Osteocyte (in vitro differentiated cells): ENCODE measurements around the gene TMC8. TPM values are rescaled to one million over a fixed set of nuclear protein-coding genes. Genes with fewer than 3 reads are reported as not detected.
"Not testable (repeated sequence)": the region's sequence is repeated elsewhere in the genome, so short reads cannot be mapped to it uniquely, and the experiment has no call there.

ENCODE experiments used
- DNase-seq: peaks from one replicate; pipeline ENCODE4 v3.0.0; 2021; ENCODE audit warnings: mixed read lengths; ENCODE audit not compliant: unreplicated experiment; ENCODE audit errors: extremely low spot score
- H3K27ac Mint-ChIP-seq: one replicate; pipeline ENCODE4 v1.8.0; 2021; ENCODE audit warnings: mild to moderate bottlenecking, mixed read lengths; ENCODE audit not compliant: unreplicated experiment
- H3K27me3 Mint-ChIP-seq: one replicate; pipeline ENCODE4 v1.8.0; 2021; ENCODE audit warnings: mixed read lengths; ENCODE audit not compliant: unreplicated experiment
- H3K36me3 Mint-ChIP-seq: one replicate; pipeline ENCODE4 v1.8.0; 2021; ENCODE audit warnings: mixed read lengths; ENCODE audit not compliant: unreplicated experiment
- H3K4me1 Mint-ChIP-seq: one replicate; pipeline ENCODE4 v1.8.0; 2021; ENCODE audit warnings: mixed read lengths; ENCODE audit not compliant: unreplicated experiment
- H3K4me3 Mint-ChIP-seq: one replicate; pipeline ENCODE4 v1.8.0; 2021; ENCODE audit warnings: mild to moderate bottlenecking, moderate library complexity, mixed read lengths; ENCODE audit not compliant: unreplicated experiment
- H3K9me3 Mint-ChIP-seq: one replicate; pipeline ENCODE4 v1.8.0; 2021; ENCODE audit warnings: mixed read lengths; ENCODE audit not compliant: unreplicated experiment
- total RNA-seq: library from RNA; stranded (reverse); gene quantifications from 2 replicates; pipeline ENCODE4 v1.2.1, GENCODE V29; 2021
- TF ChIP-seq, protein P1 (sequence below): fragments of 200-600 bp; sonication (generic); IDR thresholded peaks from 2 replicates; pipeline ENCODE4 v1.5.0; 2021; ENCODE audit warnings: antibody characterized with exemption, mild to moderate bottlenecking, moderate library complexity

Gene TMC8
- total RNA-seq, 1 donor from 2014 or later: 0.40 TPM

DNA sequence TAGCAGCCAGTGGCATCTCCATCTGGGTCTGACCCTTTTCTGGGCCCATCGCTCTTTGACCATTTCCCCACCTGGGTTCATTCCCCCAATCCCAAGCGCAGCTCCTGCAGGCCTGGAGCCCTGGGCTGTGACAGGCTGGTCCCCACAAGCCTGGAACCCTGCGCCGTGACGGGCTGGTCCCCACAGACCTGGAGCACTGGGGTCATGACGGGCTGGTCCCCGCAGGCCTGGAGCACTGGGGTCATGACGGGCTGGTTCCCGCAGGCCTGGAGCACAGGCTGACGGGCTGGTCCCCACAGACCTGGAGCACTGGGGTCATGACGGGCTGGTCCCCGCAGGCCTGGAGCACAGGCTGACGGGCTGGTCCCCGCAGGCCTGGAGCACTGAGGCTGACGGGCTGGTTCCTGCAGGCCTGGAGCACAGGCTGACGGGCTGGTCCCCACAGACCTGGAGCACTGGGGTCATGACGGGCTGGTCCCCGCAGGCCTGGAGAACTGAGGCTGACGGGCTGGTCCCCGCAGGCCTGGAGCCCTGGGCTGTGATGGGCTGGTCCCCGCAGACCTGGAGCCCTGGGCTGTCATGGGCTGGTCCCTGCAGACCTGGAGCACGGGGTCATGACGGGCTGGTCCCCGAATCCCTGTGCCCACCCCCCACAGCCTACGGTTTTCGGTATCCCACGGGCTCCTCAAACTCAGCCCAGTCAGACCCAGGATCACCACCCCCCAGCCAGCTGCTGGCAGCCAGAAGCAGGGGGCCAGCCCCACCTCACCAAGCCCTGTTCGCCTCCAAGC is 18.6 kb upstream of the TMC8 start:
- TF ChIP-seq, protein P1, sequence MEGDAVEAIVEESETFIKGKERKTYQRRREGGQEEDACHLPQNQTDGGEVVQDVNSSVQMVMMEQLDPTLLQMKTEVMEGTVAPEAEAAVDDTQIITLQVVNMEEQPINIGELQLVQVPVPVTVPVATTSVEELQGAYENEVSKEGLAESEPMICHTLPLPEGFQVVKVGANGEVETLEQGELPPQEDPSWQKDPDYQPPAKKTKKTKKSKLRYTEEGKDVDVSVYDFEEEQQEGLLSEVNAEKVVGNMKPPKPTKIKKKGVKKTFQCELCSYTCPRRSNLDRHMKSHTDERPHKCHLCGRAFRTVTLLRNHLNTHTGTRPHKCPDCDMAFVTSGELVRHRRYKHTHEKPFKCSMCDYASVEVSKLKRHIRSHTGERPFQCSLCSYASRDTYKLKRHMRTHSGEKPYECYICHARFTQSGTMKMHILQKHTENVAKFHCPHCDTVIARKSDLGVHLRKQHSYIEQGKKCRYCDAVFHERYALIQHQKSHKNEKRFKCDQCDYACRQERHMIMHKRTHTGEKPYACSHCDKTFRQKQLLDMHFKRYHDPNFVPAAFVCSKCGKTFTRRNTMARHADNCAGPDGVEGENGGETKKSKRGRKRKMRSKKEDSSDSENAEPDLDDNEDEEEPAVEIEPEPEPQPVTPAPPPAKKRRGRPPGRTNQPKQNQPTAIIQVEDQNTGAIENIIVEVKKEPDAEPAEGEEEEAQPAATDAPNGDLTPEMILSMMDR: no peak
- no peaks in the 10 kb centered on the region for H3K27me3 Mint-ChIP-seq
- no peak overlapping the region for H3K27ac Mint-ChIP-seq
- peaks cover 2% of the 10 kb centered on the region for H3K36me3 Mint-ChIP-seq
- DNase-seq: no peak
- no peaks in the 10 kb centered on the region for H3K9me3 Mint-ChIP-seq
- H3K4me1 Mint-ChIP-seq: peaks cover 12% of the 10 kb centered on the region
- no peak overlapping the region for H3K4me3 Mint-ChIP-seq

DNA sequence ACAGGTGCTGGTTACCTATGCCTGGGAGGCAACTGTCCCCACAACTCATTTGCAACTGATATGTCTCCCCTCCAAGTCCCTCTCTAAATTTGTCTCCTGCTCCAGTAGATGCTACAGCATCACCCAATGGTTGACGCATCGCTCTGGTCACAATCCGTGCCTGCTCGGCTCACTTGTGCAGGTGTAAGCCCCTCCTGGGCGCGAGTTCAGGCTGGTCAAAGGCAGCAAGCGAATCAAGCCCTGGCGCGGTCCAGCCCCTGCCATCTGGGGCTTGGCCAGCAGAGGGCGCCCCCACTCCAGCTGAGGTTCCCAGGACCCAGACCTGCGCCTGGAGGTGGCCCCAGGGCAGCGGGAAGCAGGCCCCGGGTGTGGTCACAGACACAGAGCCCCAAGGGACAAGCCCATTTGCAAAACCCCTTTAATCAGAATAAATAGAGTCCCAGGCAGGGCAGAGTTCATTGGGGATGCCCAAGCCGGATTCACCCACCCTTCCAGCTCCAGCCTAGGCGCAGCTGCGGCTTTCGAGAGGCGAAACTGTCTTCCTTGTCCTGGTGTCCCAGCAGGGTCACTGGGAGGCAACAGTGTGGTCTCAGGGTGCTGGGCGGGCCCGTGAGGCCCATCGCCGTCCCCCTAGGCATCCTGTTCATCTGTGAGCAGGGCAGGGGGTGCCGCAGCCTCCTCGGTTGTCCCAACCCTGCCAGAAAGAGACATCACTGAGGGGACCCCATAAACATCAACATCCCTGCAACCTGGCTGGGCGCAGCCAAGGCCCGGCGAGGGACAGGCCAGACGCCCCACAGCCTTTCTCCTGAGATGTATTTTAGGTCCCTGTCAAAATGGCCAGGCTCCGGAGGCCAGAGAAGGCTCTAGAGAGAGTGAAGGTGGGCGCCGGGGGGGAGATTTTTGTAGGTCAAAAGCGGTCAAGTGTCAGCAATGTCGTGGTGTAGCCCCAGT is 17.8 kb upstream of the TMC8 start:
- Mint-ChIP-seq H3K4me3 (no peak overlapping the region), H3K4me1 (peaks cover 12% of the 10 kb centered on the region), H3K9me3 (no peaks in the 10 kb centered on the region), H3K27ac (no peak overlapping the region), H3K36me3 (peaks cover 2% of the 10 kb centered on the region), H3K27me3 (no peaks in the 10 kb centered on the region)
- TF ChIP-seq, protein P1: peak; percentile 99
- peak; percentile 93 for DNase-seq

DNA sequence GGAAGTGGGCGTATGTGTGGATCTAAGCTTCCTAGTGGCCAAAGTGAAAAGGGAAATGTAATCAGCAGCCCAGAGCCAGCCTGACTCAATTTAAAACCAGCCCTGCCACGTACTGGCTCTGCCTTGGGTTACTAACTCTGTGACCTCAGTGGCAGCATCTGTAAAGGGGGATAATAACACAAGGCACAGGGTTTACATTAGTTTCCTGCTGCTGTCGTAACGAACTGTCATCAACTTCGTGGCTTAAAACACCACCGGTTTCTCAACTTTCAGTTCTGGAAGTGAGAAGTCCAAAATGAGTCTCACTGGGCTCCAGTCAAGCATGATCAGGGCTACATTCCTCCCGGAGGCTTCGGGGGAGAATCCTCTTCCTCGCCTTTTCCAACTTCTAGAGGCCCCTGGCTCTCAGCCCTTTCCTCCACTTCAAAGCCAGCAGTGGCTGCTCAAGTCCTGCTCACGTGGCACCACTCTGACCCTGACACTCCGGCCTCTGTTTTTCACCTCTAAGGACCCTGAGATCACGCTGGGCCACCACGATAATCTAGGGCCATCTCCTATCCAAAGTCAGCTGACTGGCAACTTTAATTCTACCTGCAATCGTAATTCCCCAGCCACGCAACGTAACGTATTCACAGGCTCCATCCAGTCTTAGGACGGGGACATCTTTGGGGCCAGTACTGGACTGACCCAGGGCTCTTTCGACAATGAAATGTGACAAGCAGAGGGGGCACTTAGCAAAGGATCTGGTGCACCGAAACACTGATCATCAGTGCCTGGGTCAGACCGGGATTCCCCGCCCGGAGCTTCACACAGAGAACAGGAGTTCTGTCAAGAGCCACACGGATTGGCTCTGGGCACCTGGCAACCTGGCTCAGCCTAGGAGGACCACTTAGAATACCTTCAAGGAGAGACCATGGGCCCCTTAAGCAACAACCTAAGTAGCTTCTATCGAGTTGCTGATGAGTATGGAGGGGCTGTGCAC is 16.5 kb upstream of the TMC8 start:
- no peaks in the 10 kb centered on the region for H3K9me3 Mint-ChIP-seq
- no peak overlapping the region for H3K27ac Mint-ChIP-seq
- no peak overlapping the region for H3K4me3 Mint-ChIP-seq
- H3K27me3 Mint-ChIP-seq: no peaks in the 10 kb centered on the region
- no peak for DNase-seq
- peaks cover 2% of the 10 kb centered on the region for H3K36me3 Mint-ChIP-seq
- peaks cover 12% of the 10 kb centered on the region for H3K4me1 Mint-ChIP-seq
- TF ChIP-seq, protein P1: no peak

DNA sequence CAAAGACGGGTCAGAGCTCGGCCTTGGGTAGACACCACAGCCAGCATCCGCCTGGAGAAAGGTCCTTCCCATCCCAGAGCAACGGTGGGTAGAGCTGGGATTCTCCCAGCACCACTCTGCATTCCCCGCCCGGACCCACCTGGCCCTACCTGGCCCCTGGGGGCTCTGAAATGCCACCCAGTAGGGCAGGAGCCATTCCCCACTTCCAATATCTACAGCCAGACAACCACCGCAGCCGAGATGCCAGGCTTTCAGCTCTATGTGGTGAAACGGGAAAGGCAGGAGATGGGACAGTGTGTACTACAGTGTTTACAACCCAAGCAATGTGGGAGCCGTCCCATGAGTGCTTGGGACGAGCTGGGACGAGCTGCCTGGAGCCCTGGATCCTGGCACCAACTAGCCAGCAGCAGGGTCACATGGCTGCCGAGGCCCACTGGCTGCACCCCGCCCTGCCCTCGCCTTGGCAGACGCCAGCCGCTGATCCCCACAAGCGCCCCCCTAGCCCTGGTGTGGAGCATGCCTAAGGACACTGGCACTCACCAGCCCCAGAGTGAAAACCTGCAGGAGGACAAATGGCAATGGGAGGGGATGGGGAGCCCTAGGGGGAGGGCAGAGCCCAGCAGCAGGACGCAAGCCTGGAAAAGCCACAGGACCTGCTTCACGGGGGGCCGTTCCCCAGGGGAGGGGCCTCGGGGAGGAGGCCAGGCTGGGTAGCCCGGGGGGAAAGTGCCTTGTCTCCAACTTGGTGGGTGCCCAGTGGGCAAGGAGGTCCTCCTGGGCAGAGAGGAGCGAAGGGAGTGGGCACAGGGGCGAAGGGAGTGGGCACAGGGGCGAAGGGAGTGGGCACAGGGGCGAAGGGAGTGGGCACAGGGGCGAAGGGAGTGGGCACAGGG is 15.5 kb upstream of the TMC8 start:
- Mint-ChIP-seq H3K9me3 (no peaks in the 10 kb centered on the region), H3K36me3 (peaks cover under 1% of the 10 kb centered on the region)
- DNase-seq: no peak

DNA sequence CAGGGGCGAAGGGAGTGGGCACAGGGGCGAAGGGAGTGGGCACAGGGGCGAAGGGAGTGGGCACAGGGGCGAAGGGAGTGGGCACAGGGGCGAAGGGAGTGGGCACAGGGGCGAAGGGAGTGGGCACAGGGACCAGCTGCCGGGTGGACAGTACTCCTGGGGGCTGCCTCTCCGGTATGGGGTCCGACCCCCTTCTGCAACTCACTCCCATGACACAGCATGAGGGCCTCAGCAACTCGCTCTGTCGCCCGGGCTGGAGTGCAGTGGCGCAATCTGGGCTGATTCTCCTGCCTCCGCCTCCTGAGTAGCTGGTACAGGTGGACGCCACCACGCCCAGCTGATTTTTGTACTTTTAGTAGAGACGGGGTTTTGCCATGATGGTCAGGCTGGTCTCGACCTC is 14.8 kb upstream of the TMC8 start:
- H3K4me1 Mint-ChIP-seq, H3K36me3 Mint-ChIP-seq, DNase-seq, H3K9me3 Mint-ChIP-seq, H3K4me3 Mint-ChIP-seq, H3K27ac Mint-ChIP-seq, H3K27me3 Mint-ChIP-seq: not testable (repeated sequence)

More for the DNA sequence above, 15.5 kb upstream of the TMC8 start:
- H3K27me3 Mint-ChIP-seq: no peaks in the 10 kb centered on the region
- peaks cover 11% of the 10 kb centered on the region for H3K4me1 Mint-ChIP-seq
- TF ChIP-seq, protein P1: no peak
- no peak overlapping the region for H3K27ac Mint-ChIP-seq
- no peak overlapping the region for H3K4me3 Mint-ChIP-seq
